Renal cortex interstitium (tissue), 11 donors: Measurements from ENCODE around the gene DIRAS2. TPM values are rescaled to one million over a fixed set of nuclear protein-coding genes. Genes with fewer than 3 reads are reported as not detected.

Experiments
- DNase-seq, 11 donors: peaks; one replicate each; pipeline ENCODE4 v3.0.0-alpha.2; 2013; ENCODE audit warnings: low read depth in 9 of 11, low spot score in 4 of 11; ENCODE audit errors: extremely low read depth in 1 of 11
- polyA plus RNA-seq, 3 donors: library from polyadenylated mRNA; unstranded; fragments of 120-200 nt; gene quantifications; one replicate each; pipeline ENCODE4 v1.2.1, GENCODE V29; 2013; ENCODE audit not compliant: insufficient read length in 3 of 3

Gene DIRAS2
- polyA plus RNA-seq, 3 donors = 3.9 to 4.8 (median 4.5) TPM

DNA sequence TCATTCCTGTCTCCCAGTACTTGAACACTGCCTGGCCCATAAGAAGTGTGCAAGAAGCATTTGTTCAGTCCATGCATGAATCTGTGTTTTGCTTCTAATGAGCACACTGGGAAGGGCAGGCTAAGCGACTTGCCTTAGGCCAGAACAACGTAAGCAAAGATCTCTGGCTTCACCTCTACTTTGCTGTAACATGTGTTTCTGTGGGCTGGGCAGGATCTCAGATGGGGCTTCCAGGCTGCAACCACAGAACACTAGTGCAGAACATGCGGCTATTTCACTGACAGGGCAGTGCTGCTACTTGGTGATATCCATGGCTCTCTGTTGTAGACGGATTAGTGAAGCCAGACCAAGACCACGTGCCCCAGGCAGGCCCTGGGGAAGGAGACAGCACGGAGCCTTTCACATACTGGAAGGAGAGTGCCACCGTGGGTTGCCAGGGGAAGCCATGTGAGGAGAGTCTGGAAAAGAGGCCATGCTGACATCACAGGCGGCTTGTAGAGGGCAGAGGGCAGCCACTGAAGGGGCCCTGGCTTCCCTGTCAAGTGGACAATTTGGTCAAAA is 9.9 kb downstream of the DIRAS2 start:
- DNase-seq = no peak

DNA sequence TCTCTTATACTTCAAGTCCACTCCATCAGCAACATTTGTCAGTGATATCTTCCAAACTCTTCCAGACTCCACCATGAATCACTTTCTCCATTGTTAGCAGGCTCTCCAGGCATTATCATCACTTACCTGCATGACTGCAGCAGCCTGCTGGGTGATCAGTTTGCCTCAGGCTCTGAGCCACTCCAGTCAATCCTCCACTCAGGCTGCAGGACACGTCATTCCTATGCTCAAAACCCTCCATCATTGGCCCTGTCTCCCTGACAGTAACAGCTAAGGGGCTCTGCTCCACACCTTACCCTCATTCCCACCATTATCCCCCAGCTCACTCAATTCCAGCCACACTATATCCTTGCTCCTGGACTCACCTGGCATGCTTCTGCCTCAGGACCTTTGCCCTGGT is 10.7 kb downstream of the DIRAS2 start:
- DNase-seq = no peak

DNA sequence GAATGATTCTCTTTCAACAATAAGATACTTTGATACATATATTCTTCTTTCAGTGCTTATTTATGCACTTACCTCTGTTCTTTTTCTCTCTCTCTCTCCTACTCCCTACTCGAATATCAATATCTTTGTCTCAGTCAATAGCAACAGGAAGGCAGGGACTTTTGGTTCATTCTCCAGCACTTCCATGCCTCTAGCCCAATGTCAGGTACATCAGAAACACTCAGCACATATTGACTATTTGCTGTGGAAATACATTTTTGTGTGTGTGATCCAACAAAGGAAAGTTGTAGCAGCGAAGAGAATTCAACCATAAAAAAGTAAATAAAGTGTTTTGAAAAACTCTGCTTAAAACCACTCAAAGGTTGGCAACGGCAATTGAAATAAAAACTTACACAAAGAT is 12.6 kb downstream of the DIRAS2 start:
- DNase-seq = no peak

DNA sequence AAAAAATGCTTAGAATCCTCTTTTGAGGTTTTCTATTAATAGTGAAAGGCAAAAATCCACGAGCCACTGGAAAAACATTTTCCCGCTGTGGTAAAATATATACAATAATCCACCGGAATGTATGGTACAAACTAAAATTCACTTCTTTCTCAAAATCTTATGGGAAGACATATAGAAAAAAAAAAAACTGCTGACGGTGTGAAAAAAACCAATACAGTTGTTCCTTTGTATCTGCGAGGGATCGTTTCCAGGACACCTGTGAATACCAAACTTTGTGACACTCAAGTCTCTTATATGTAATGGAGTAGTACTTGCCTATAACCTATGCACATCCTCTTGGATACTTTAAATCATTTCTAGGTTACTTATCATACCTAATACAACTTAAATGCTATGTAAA is 13.3 kb downstream of the DIRAS2 start:
- no peak for DNase-seq

DNA sequence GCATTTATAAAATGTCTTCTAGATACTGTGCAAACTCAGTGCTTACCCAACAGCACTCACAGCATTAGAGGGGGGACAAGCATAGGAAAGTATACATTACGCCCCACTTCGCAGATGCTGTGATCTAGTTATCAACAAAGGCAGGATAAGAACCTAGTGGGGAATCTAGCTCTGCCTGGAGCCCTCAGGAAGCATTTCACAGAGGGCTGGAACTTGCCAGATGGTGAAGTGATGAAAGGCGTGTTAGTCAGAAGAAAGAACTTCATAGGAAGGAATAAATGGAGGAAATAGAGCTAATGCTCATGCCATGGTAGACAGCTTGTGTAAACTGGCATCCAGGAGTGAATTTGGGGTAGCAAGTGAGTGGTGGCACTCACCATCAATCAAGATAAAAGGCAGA is 25.8 kb downstream of the DIRAS2 start:
- no peak for DNase-seq

DNA sequence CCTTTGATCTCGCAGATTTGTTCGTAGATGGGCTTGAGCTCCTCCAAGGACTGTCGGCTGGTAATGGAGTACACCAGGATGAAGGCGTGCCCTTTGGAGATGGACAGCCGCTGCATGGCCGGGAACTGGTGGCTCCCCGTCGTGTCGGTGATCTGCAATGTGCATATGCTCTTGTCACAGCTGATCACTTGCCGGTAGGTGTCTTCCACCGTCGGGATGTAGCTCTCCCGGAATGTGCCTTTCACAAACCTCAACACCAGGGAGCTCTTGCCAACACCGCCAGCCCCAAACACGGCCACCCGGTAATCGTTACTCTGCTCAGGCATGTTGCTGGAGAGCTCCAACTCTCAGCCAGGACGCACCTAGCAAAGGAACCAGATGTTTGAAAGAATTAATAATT is 29.1 kb downstream of the DIRAS2 start:
- DNase-seq = no peak

DNA sequence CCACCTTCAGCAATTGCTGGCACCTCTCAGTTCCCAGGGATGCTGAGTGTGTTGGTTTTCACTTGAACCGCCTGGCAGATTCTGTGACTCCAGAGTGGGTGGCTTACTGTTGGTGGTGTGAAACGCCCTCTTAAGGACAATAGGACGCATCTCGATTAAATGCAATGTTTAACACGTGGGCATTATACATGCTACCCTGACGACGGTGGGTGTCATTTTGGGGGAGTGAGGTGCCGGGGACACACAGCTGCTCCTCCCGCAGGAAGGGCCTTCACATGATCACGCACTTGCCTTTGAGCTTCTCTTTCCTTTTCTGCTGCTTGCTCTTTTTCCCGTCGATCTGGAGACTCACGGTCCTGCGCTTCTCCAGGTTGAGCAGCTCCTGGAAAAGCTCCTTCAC is 29.7 kb downstream of the DIRAS2 start:
- DNase-seq = no peak

DNA sequence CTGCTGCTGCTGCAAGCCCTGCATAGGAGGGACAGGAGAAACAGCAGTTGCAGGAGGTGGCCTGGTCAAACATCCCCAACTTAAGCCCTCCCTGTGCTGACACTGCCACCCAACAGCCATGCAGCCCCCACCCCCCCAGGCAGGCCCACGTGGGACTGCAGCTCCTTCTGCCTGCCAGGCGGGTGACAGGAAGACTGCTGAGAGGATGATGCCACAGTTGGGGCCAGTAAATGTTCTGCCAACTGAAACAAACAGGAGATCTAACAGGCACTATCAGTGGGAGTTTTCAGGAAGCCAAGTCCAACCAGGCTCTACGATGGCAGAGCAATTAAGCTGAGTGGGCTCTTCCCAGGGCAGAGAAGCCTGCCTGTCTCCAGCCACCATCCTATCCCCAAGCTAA is 31.1 kb downstream of the DIRAS2 start:
- DNase-seq = no peak

DNA sequence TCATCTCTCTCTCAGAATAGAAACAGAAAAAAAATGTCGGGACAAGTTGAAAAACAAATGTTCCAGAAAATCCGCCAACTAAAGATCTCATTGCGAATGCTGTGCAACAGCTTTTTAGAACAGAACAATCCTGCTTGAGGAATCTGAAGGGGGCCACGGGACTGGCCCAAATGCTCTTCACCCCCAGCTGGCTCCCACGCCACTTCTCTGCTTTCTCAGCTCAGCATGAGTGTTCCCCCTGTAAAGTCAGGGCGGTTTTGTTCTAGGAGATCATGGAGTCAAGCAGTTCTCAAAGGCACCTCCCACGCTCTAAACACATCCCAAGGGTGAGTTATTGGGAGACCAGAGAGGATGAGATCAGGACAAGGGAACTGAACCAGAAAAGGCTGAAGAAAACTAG is 31.5 kb downstream of the DIRAS2 start:
- no peak for DNase-seq

DNA sequence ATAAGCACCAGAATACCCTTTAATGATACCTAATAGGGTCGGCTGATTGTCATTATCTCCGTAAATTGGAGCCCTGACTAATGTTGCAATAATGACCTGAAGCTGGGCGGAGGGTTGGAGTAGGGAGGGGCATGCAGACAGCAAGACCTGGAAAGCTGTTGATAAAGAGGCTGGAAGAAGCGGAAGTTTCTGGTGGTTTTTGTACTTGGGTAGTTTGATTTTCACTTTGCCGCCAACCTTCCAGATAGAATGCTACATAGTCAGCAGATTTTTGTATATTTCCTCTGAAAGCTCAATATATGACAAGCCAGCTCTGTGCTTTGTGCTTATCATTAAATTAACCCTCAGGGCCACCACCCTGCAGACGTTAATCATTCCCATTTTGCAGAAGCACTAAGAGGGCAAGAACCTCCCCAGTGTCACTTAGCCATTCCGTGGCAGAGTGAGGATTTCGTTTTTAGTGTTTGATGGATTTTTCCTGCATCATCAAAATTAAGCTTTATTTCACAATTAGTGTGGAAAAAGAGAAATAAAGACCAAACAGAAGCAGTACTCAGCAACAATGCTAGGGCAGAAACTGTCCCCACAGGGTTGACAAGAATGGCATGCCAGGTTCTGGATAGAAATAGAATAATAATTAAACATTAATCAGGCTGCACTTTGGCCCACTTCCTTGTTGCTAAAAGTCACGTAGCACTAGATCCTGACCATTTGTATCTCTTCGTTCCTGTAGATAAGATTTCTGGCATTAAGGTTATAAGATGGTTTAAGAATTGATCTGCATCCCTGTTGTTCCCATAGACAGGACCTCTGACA is 34.7 kb downstream of the DIRAS2 start:
- no peak for DNase-seq

DNA sequence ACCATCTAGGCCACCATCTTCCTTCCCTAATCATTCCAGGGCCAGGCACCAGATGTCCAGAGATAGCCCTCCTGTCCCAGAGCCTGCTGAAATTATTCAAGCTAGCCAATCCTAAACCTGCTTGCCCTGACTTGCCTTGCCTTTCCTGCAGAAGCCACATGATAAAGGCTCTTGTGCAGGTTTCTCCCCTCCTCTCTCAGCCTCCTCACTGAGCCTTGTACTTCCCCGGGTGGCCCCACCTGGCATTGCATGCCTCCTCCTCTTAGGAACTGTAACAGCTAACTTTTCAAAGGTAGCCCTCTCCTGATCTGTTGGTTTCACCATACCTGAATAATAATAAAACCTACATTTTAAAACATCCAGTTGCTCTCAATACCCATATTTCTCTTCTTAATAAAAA is 42.6 kb downstream of the DIRAS2 start:
- DNase-seq = no peak

DNA sequence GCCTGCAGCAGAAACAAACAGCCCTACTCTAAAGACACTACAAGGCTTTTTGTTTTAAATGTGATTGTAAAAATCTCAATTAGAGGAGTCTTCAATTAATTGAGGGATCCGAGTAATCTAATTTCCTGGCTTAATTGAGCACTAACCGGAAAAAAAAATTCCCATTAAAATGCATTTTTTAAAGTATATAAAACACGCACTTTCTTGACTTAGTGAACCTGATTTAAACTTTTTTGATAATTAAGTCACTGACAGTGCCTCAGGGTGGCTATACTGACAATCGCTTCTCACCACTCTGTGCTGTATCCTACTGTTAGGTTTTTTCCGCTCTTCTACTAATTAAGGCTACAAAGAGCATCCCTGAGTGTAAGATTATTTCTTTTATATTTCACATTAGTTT is 44.4 kb downstream of the DIRAS2 start:
- no peak for DNase-seq

DNA sequence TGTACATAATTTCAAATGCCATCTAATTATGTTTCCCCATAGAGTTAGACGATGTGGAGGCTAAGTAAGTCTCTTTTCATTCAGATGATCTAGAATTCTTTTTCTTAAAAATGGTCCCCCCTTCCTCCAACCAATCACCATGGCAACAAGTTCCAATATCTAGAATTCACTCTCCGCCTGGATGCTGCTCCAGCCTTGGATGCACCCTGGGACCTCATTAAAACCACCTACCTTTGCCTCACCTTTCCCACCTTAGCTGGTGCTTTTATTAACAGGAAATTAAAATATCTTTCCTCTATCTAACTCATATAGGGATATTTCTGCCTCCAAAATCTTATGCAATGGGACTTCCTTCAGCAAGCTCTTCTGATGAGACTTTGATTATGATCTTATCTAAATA is 49.0 kb downstream of the DIRAS2 start:
- DNase-seq = no peak

DNA sequence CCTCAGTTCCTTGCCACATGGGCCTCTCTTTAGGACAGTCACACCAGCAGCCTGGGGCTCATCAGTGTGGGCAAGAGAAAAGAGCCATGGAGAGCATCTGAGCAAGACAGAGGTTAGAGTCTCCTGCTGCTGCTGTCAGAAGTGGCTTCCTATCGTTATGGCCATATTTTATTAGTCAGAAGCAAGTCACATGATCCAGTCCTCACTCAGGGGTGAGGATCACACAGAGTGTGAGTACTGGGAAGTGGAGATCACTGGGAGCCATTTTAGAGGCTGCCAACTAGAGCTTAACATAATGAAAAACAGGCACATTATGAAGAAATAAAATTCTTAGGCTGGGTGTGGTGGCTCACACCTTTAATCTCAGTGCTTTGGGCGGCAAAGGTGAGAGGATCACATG is 62.0 kb downstream of the DIRAS2 start:
- DNase-seq = no peak

DNA sequence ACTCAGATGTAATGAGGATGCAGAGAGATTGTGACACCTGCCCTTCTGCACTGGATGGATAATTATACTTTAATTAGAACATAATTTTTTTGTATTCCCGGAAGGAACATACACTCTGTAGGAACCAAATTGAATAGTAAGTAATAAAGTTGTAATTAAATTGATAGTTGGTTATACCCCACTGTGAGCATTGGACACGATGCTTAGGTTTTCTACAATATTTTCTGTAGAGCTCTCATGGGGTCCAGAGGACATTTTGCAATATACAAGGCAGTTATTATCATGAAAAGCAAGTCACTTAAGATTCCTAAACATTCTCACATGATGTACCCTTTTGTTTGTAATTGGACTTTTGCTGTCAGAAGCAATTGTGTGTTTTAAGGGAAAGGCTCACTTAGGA is 63.4 kb downstream of the DIRAS2 start:
- no peak for DNase-seq

DNA sequence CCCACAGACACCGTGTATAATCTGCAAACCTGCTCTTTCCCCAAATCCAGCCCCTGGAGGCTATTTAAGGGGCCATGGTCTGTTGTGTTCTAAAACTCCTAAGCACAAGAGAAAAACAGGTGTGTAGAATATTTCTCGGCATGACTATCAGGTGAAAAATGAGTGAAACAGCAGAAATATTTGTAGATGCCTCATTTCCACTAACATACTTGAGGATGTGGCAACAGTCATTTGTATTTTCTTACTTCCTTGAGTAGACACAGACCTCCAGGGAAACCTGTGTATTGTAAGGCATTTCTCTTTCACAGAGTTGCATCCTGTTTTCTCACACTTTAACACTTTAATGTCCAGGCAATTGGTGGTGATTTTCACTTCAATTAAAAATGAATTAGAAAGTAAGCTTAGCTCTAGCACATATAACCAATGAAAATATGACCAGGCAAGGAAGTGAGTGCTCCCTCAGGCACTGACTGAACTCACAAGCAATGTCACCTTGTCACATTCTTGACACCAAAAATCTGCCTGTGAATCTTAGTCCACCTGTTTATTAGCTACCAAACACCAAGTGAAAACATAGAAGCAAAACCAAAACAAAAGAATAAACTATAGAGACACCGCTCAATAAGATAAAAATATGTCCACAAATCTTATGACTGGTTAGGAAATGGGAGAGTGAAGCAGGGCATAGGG is 64.4 kb downstream of the DIRAS2 start:
- DNase-seq = no peak

DNA sequence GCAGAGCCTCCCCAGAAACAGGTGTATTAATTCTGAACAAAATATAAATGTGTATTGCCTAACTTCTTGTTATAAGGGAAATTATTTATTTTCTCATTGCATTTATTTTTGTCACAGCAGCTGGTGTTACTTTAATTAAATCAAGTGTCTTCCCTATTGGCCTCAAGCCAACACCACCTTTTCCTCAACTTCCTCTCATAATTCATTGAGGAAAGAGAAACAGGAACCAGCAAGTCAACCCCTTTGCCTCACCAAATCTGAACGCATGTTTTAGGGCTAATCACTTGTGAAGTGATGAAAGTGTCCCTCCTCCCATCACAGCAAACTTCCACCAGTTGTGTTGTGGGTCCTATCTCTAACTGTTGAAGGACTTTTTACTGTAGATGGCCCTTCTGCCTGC is 73.1 kb downstream of the DIRAS2 start:
- no peak for DNase-seq

DNA sequence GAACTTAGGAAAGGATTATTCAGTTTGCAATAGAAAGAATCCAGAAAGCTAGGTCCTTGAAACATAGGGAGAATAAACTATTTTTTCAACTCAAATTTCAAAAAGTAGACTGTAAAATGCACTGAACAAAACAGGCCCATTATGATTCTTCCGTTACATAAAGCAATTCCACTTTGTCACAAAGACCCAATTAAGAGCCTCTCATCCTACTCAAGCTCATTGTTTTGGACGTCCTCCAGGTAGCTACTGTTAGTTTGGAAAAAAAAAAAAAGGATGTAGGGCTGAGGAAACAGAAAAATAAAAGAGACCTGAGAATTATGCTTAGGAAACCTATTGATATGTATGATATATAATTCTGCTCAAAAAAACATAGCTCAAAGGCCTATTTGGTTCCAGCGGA is 74.0 kb downstream of the DIRAS2 start:
- DNase-seq = no peak

DNA sequence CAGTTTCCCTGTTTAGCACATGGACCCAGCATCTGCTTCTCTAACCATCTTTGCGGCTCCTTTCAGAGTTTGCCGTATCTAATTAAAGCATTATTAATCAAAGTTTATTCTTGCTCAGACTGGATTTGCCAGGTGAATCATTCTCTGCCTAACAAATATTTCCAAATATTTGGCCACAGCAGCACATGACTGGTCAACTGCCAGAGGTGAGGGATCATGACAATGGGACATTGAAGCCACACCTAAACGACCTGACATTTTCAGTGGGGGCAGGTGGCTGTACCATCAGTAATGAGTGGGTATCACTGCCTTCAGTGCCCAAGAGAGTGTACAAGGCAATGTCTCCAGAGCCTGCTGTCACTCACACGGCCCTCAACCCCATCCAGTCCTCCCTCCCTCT is 80.4 kb downstream of the DIRAS2 start:
- DNase-seq = no peak
